GM19455 (cell line): ENCODE measurements around the gene ITGBL1.
A peak's percentile ranks its signal among the peaks of the same experiment; 100 is the strongest.

Experiments
- ATAC-seq: cut with Tn5 transposase; IDR thresholded peaks from one replicate; pipeline ENCODE4 v1.9.1; 2021; ENCODE audit not compliant: unreplicated experiment

The ITGBL1 gene

DNA sequence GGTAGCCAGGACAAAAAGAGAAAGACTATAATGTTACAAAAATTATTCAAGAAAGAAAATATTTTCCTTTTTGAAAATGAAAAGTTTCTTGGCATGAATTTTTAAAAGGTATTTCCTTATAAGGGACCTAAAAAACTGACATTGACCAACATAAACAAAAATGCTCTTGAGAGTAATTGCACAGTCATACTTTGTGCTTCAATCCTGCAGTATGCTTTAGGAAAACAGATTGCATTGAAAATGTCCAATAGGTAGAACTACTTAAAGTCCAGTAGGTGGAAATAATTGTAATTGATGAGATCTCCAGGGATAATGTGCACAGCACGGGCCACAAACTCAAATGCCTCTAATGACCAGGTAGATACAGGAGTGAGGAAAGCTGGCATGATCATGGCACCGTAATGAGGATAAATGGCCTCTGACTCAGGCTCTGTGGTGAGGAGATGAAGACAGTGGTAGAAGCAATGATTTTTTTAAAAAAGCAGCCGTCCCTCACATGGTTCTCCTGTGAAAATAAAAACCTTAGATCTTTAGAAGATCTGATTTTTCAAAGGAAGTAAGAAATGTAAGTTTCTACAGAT is 278.0 kb downstream of the ITGBL1 start:
- no peak for ATAC-seq

GRCh38 chr13:101736566-101736965 is 284.1 kb downstream of the ITGBL1 start:
- ATAC-seq = no peak

GRCh38 chr13:101738336-101738735 is 285.9 kb downstream of the ITGBL1 start:
- no peak for ATAC-seq

DNA sequence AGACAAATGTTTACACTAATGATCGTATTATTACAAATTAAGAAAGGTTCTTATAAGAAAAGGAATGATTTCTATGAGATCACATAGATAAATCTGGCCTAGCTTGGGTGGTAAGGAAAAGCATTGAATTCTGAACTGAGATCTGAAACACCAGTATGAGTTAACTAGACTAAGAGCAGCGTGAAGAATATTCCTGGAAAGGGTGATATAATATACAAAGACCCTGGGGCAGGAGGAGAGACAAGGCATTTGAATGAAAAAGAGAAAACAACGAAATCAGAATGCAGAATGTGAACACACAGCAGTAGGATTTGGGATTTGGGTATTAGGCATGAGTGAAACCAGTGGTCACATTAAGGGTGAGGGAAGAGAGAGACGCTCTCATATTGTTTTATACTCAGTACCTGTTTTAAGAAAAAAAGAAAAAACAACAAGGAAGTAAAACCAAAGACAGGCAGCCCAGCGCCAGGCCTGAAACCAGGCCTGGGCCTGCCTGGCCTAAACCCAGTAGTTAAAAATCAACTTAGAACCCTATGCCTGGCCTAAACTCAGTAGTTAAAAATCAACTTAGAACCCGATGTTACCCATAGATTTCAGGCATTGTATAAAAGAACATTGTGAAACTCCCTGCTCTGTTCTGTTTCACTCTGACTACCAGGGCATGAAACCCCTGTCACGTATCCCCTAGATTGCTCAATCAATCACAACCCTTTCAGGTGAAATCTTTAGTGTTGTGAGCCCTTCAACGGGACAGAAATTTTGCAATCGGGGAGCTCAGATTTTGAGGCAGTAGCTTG is 287.1 kb downstream of the ITGBL1 start:
- peak; percentile 82 for ATAC-seq

- no peak for ATAC-seq
Observed at GRCh38 chr13:101746513-101746912, 294.0 kb downstream of the ITGBL1 start.

- ATAC-seq = no peak
Observed at GRCh38 chr13:101747039-101747438, 294.6 kb downstream of the ITGBL1 start.

DNA sequence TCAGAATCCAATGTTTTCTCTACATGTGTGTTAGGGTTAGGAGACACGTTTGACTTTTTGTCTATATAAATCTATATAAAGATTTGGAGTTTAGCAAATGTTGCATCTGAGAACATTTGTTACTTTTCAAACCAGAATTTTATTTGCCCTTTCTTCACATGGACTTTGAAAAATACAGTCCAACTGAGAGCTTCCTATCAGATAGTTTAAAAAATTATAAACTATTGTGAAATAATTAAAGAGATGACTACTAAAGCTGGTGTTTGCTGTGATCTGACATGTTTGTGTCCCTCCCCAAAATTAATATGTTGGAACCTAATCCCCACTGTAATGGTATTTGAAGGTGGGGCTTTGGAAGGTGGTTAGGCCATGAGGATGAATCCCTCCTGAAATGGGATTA is 297.1 kb downstream of the ITGBL1 start:
- ATAC-seq = no peak

DNA sequence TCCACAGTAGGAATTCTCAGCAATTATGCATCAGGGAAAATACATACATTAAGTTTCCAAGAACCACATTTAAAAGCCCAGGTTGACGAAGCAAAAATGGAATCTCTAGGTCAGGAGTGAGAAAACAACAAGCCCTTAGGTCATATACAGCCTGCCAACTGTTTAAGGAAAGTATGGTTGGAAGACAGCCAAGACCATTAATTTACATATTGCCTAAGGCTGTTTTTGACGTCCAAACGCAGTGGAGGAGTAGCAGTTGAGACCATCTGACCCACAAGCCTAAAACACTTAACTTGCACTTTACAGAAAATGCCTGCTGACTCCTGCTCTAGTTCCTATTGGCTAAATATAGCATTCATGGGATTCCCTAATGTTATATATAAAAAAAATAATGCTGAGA is 299.0 kb downstream of the ITGBL1 start:
- no peak for ATAC-seq

DNA sequence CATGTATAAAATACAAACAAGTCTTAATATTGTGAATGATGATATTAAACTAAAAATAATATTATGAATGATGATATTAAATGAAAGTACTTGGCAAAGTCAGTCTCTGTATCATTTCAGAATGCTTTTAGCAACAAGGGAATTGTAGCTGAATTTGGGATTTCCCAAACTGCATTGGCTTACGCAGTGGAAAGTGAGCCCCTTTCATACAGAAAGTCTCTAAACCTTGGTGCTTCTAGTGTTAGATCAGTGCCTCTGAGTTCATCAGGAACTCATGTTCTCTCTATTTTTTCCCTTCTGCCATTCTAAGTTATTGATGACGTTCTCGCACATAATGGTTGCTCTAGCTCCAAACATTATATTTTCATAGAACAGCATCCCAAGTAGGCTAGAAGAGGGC is 300.0 kb downstream of the ITGBL1 start:
- ATAC-seq = no peak

DNA sequence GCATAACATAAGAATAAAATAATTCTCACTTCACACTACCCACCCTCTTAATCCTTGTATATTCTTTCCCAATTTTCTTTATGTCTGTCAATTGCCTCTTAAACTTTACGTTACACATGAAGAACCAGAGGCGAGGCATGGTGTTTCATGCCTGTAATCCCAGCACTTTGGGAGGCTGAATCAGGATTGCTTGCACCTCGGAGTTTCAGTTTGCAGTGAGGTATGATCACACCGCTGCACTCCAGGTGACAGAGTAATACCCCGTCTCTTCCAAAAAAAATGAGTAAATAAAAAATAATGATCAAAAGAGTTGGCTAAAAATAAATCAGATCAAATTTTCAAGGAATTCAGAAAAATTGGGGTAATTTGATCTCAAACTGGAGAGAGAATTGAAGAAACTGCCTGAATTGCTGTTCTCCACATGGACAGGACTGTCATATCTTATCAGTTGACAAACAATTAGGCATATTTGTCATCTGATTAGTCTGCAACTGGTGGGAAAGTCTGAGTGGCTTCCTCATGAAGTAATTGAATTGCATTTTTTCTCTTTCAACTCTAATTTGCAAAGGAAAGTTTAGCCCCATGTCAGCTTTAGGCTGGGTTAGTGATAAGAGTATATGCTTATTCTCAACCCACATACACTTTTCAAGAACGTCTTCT is 302.9 kb downstream of the ITGBL1 start:
- no peak for ATAC-seq

DNA sequence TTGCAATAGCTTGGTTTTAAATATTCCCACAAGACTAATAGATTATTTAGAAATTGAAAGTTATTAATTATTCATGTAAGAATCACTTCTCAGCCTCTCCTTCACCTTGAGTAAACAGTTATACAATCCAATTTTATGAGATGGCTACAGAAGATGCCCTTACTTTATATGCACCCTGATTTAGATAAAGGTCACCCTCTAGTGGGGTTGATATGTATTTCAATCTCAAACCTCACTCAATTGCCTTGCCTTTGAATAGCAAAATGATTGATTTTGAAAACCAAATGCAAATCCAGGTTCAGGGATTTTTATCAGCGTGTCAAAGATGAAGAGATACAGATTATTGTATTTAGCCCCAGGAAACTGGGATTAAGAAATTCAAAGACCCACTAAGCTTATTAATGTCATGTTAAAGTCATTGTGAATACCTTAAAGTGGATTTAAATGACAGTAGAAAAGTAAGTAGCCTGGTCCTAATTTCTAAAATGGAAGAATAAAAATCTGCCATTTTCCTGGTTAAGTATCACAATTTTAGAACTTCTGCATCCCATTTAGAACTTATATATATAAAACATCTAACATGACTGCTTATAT is 305.1 kb downstream of the ITGBL1 start:
- ATAC-seq = peak; percentile 71

DNA sequence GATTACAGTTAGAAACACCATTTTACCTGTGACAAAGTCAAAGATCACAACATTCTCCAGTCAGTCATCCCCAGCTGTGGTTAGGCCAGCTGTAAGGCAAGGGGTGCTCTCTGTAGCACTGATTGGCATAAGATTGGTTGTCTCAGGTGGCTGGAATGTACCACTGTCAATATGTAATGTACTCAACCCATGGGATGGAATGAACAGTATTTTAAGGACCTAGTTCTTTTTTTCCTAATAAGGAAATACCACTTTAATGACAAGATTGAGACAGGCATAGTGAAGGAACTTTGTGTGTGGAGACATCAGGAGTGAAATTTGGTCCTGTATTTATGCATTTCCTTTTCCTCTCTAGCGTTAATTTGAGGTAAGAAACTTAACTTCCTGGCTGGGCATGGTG is 310.7 kb downstream of the ITGBL1 start:
- ATAC-seq = no peak
